ENCODE measurements around the gene SKIC8. TPM values are rescaled to one million over a fixed set of nuclear protein-coding genes. Genes with fewer than 3 reads are reported as not detected.

The SKIC8 gene
- 10 to 100 TPM; 20.7 to 24.9 (median 21.4) TPM for total RNA-seq
- 60.0 TPM for total RNA-seq (2013)

GRCh38 chr15:78299101-78299930, at the start of gene SKIC8:
Gene SKIC8 (minus strand): TSS chr15:78299609. CDS start chr15:78295686, 3,923 bp downstream.
- Mint-ChIP-seq H3K27me3 (ENCODE audit: low read depth in 2 of 2) (no peaks in the 10 kb centered on the region), H3K9me3 (no peaks in the 10 kb centered on the region), H3K4me3 (peak within 1 kb of the TSS; percentile 98), H3K4me1 (peaks cover 11 to 20% of the 10 kb centered on the region in 2 donors), H3K27ac (peak within 1 kb of the TSS; percentile 89 to 97), H3K36me3 (no peaks in the 10 kb centered on the region)
- intact Hi-C loops (cut with micrococcal nuclease), result loop anchor here (1.0 to 5.0 kb wide), 3 partner anchors 35 to 152 kb away; partner anchors contain the start of genes DNAJA4, IDH3A and IREB2
- TF ChIP-seq, protein P1, sequence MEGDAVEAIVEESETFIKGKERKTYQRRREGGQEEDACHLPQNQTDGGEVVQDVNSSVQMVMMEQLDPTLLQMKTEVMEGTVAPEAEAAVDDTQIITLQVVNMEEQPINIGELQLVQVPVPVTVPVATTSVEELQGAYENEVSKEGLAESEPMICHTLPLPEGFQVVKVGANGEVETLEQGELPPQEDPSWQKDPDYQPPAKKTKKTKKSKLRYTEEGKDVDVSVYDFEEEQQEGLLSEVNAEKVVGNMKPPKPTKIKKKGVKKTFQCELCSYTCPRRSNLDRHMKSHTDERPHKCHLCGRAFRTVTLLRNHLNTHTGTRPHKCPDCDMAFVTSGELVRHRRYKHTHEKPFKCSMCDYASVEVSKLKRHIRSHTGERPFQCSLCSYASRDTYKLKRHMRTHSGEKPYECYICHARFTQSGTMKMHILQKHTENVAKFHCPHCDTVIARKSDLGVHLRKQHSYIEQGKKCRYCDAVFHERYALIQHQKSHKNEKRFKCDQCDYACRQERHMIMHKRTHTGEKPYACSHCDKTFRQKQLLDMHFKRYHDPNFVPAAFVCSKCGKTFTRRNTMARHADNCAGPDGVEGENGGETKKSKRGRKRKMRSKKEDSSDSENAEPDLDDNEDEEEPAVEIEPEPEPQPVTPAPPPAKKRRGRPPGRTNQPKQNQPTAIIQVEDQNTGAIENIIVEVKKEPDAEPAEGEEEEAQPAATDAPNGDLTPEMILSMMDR (IDR thresholded peaks at IDR 0.05), result no peak
- Histone ChIP-seq H3K27me3 (ENCODE audit: control insufficient read depth, insufficient read depth, low read length) (no peaks in the 10 kb centered on the region), H3K27ac (ENCODE audit: low read length) (peak within 1 kb of the TSS; percentile 44), H3K36me3 (ENCODE audit: control insufficient read depth, insufficient read depth, low read length) (peaks cover 9% of the 10 kb centered on the region), H3K4me3 (ENCODE audit: low read length) (peak within 1 kb of the TSS; percentile 67), H3K9me3 (ENCODE audit: control insufficient read depth, insufficient read depth, low read length) (no peaks in the 10 kb centered on the region), H3K4me1 (ENCODE audit: control insufficient read depth, insufficient read depth, low read length) (peaks cover 14% of the 10 kb centered on the region)
- peak; percentile 97 to 98 (median 97) for ATAC-seq
- WGBS (ENCODE audit: insufficient coverage), result under 1% methylated on average over 55 of the region's 55 CpGs
- DNase-seq, result peak; percentile 89 to 96

GRCh38 chr15:78347586-78348543, 48.5 kb upstream of the SKIC8 start:
- Mint-ChIP-seq H3K4me1 (peaks cover 8 to 14% of the 10 kb centered on the region in 2 donors), H3K27me3 (ENCODE audit: low read depth in 2 of 2) (peaks cover 3 to 6% of the 10 kb centered on the region in 2 donors), H3K27ac (no peak overlapping the region), H3K9me3 (no peaks in the 10 kb centered on the region), H3K36me3 (no peaks in the 10 kb centered on the region), H3K4me3 (no peak overlapping the region)
- no peak for ATAC-seq
- peaks cover 3% of the 10 kb centered on the region for H3K27me3 ChIP-seq (ENCODE audit: control insufficient read depth, insufficient read depth, low read length)
- H3K9me3 ChIP-seq (ENCODE audit: control insufficient read depth, insufficient read depth, low read length), result no peaks in the 10 kb centered on the region
- H3K4me3 ChIP-seq (ENCODE audit: low read length), result no peak overlapping the region
- 87% methylated on average over 16 of the region's 17 CpGs for WGBS (ENCODE audit: insufficient coverage)
- peaks cover 15% of the 10 kb centered on the region for H3K4me1 ChIP-seq (ENCODE audit: control insufficient read depth, insufficient read depth, low read length)
- TF ChIP-seq, protein P1 (IDR thresholded peaks at IDR 0.05), result no peak
- H3K36me3 ChIP-seq (ENCODE audit: control insufficient read depth, insufficient read depth, low read length), result no peaks in the 10 kb centered on the region
- H3K27ac ChIP-seq (ENCODE audit: low read length), result no peak overlapping the region
- no peak for DNase-seq
- intact Hi-C loops (cut with micrococcal nuclease), result no loop called here

DNA sequence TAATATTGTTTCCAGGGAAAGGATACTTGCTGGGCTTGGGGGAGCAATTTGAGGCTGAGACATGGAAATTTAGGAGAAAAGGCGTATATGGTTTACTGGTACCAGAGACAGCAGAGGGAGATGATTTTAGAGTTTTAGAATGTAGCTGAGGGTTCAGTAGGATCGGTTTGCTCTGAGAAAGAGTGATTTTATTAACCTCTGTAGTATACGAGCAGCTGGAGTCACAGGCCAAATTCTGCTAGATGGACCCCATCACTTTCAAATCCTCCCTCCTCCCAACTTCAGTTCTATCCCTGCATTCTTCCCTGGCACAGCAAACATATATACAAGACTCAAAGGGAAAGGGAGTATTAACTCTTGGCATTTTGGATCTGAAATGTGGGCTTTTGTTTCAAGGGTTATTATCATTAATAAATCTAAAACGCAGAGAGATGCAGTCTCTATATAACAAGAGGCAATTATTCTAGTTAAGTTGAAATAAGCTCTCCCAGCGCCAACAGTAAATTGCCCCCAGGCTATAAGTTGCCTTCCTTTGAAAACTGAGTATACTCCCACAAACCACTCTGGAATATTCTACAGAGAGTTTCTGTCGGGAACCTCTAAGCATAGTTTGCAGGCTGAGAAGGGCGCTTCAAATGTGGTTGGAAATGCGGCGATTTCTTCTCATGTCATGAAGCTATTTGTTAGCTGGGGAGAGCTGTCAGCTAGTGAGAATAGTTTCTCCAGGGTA, 46.2 kb upstream of the SKIC8 start:
- TF ChIP-seq, protein P1 (IDR thresholded peaks at IDR 0.05), result no peak
- Mint-ChIP-seq H3K27me3 (ENCODE audit: low read depth in 2 of 2) (peaks cover 6 to 8% of the 10 kb centered on the region in 2 donors), H3K4me1 (no peaks in the 10 kb centered on the region), H3K9me3 (no peaks in the 10 kb centered on the region), H3K27ac (no peak overlapping the region), H3K36me3 (no peaks in the 10 kb centered on the region), H3K4me3 (no peak overlapping the region)
- DNase-seq, result no peak
- Histone ChIP-seq H3K4me3 (ENCODE audit: low read length) (no peak overlapping the region), H3K27ac (ENCODE audit: low read length) (no peak overlapping the region), H3K36me3 (ENCODE audit: control insufficient read depth, insufficient read depth, low read length) (no peaks in the 10 kb centered on the region), H3K27me3 (ENCODE audit: control insufficient read depth, insufficient read depth, low read length) (peaks cover 9% of the 10 kb centered on the region), H3K9me3 (ENCODE audit: control insufficient read depth, insufficient read depth, low read length) (no peaks in the 10 kb centered on the region), H3K4me1 (ENCODE audit: control insufficient read depth, insufficient read depth, low read length) (peaks cover under 1% of the 10 kb centered on the region)
- no peak for ATAC-seq
- intact Hi-C loops (cut with micrococcal nuclease), result no loop called here
- whole genome bisulfite sequencing (ENCODE audit: insufficient coverage), result 88% methylated on average over 9 of the region's 9 CpGs
